ENCODE measurements around the gene VSNL1.

GRCh38 chr2:17538844-17539554, 1.5 kb upstream of the VSNL1 start:
- TF ChIP-seq ELF4 (IDR thresholded peaks at IDR 0.05) (no peak), NFRKB (IDR thresholded peaks at IDR 0.05) (no peak), ZNF384 (IDR thresholded peaks at IDR 0.05) (no peak), TARDBP (IDR thresholded peaks at IDR 0.05) (no peak), FOXM1 (IDR thresholded peaks at IDR 0.05; ENCODE audit: borderline replicate concordance) (no peak), CTBP1 (IDR thresholded peaks at IDR 0.05; ENCODE audit: borderline replicate concordance) (no peak), SUZ12 (IDR thresholded peaks at IDR 0.05) (no peak), FOXK2 (IDR thresholded peaks at IDR 0.05) (no peak), FOXA1 (IDR thresholded peaks at IDR 0.05) (no peak), SP1 (IDR thresholded peaks at IDR 0.05) (no peak), L3MBTL2 (conservative IDR thresholded peaks at IDR 0.05) (no peak), BHLHE40 (IDR thresholded peaks at IDR 0.05; ENCODE audit: borderline replicate concordance) (no peak)
